ENCODE data around the gene ZNF609. TPM values are rescaled to one million over a fixed set of nuclear protein-coding genes. Genes with fewer than 3 reads are reported as not detected.

Gene ZNF609
- total and polyA plus RNA-seq, 2 of the 13 experiments (the other 11 are each of a cell fraction or from before 2014, with no cell fraction given): 8.9 to 9.9 TPM

- TF ChIP-seq ZBTB37 (CRISPR knock-in tag; IDR thresholded peaks at IDR 0.05) (no peak), IRF1 (CRISPR knock-in tag; IDR thresholded peaks at IDR 0.05; ENCODE audit: low read depth) (no peak), ZNF362 (CRISPR knock-in tag; IDR thresholded peaks at IDR 0.05; ENCODE audit: borderline replicate concordance) (peak; percentile 25; the same call in 1 of the 2 replicates), GATA4 (IDR thresholded peaks at IDR 0.05; ENCODE audit: borderline replicate concordance, low read depth) (no peak), HNF4A (CRISPR knock-in tag; IDR thresholded peaks at IDR 0.05) (peak; percentile 33; the same call in 1 of the 2 replicates), PREB (CRISPR knock-in tag; IDR thresholded peaks at IDR 0.05) (no peak), ZNF260 (CRISPR knock-in tag; IDR thresholded peaks at IDR 0.05; ENCODE audit: borderline replicate concordance, low read depth) (no peak), HOXA5 (CRISPR knock-in tag; IDR thresholded peaks at IDR 0.05) (no peak; the same call in 1 of the 2 replicates), CBFB (CRISPR knock-in tag; IDR thresholded peaks at IDR 0.05) (peak; percentile 91), ZNF772 (CRISPR knock-in tag; IDR thresholded peaks at IDR 0.05) (peak; percentile 85; the same call in 1 of the 2 replicates), BCL6 (CRISPR knock-in tag; IDR thresholded peaks at IDR 0.05) (peak; percentile 66), HNRNPL (IDR thresholded peaks at IDR 0.05; ENCODE audit: low read depth, low read length) (no peak), AHR (CRISPR knock-in tag; IDR thresholded peaks at IDR 0.05) (0 out of 2 replicates have a peak, but pooled peaks have one; percentile 72), TFDP2 (CRISPR knock-in tag; IDR thresholded peaks at IDR 0.05) (peak; percentile 53), ZNF569 (CRISPR knock-in tag; IDR thresholded peaks at IDR 0.05; ENCODE audit: borderline replicate concordance) (no peak), E2F5 (CRISPR knock-in tag; conservative IDR thresholded peaks at IDR 0.05) (no peak; the same call in 1 of the 2 replicates), FLYWCH1 (CRISPR knock-in tag; IDR thresholded peaks at IDR 0.05) (no peak), ZNF546 (CRISPR knock-in tag; conservative IDR thresholded peaks at IDR 0.05) (no peak), POLR2A (IDR thresholded peaks at IDR 0.05; ENCODE audit: insufficient read depth in 1 of 2, low read depth in 2 of 2, low read length in 2 of 2) (no peak), ZBTB46 (CRISPR knock-in tag; IDR thresholded peaks at IDR 0.05; ENCODE audit: borderline replicate concordance) (no peak), SMARCE1 (IDR thresholded peaks at IDR 0.05; ENCODE audit: borderline replicate concordance) (no peak)
Measured at GRCh38 chr15:64460206-64460723, at the start of gene ZNF609 (continued).
